Upper lobe of left lung (tissue), 4 donors: ENCODE data around the gene NR2C2.

Source experiments
- CTCF ChIP-seq, 6 experiments: fragments of 450-650 bp in 4 of 6; fragments of 200-600 bp in 2 of 6; sonication (generic) in 2 of 6; IDR thresholded peaks; one replicate each; pipeline ENCODE4 v1.5.1; 2016 to 2019; ENCODE audit warnings: antibody characterized with exemption in 6 of 6
- EP300 ChIP-seq, 4 donors: sonication (generic); formaldehyde crosslinking; IDR thresholded peaks; one replicate each; pipeline ENCODE4 v1.5.1; 2017; ENCODE audit warnings: antibody characterized with exemption in 4 of 4, control low read depth in 2 of 4
- POLR2A ChIP-seq, 4 donors: fragments of 450-650 bp; IDR thresholded peaks; one replicate each; pipeline ENCODE4 v1.5.1; 2016 to 2017; ENCODE audit warnings: antibody characterized with exemption in 4 of 4, mild to moderate bottlenecking in 2 of 4

GRCh38 chr3:14943042-14943441 lies 4.3 kb upstream of the NR2C2 start:
- no peak for TF ChIP-seq POLR2A (IDR thresholded peaks at IDR 0.05)
- no peak for TF ChIP-seq CTCF (IDR thresholded peaks at IDR 0.05)
- no peak for TF ChIP-seq EP300 (IDR thresholded peaks at IDR 0.05)
